WTC11 (cell line): ENCODE data around the gene AQP12B. TPM values are rescaled to one million over a fixed set of nuclear protein-coding genes. Genes with fewer than 3 reads are reported as not detected.
A peak's percentile ranks its signal among the peaks of the same experiment; 100 is the strongest.
"Not testable (repeated sequence)": the region's sequence is repeated elsewhere in the genome, so short reads cannot be mapped to it uniquely, and the experiment has no call there.

Experiments
- ATAC-seq: fragments of 200-7000 bp; cut with Tn5 transposase; 2 replicates; pipeline ENCODE4 v1.10.0; 2021; ENCODE audit warnings: mild to moderate bottlenecking, moderate library complexity
- CTCF ChIA-PET: fragments of 300-600 bp; sonication (Branson Sonifier 250); formaldehyde crosslinking; loops from one replicate; lab custom pipeline; 2021; ENCODE audit warnings: antibody characterized with exemption; lab: Charles Lee
- POLR2A ChIA-PET: fragments of 350-600 bp; sonication (Branson Sonifier 250); formaldehyde crosslinking; loops from one replicate; lab custom pipeline; 2021; ENCODE audit warnings: antibody characterized with exemption; lab: Charles Lee
- DNase-seq: peaks from one replicate; pipeline ENCODE4 v3.0.0; 2021; ENCODE audit warnings: low spot score
- H3K27ac Mint-ChIP-seq: 2 replicates; pipeline ENCODE4 v1.8.0; 2021; ENCODE audit warnings: mixed read lengths
- H3K27me3 Mint-ChIP-seq: 2 replicates; pipeline ENCODE4 v1.8.0; 2021; ENCODE audit warnings: low read depth, mild to moderate bottlenecking, moderate library complexity, mixed read lengths
- H3K36me3 Mint-ChIP-seq: 2 replicates; pipeline ENCODE4 v1.8.0; 2021; ENCODE audit warnings: mixed read lengths
- H3K4me1 Mint-ChIP-seq: 2 replicates; pipeline ENCODE4 v1.8.0; 2022; ENCODE audit warnings: mixed read lengths
- H3K4me3 Mint-ChIP-seq: 2 replicates; pipeline ENCODE4 v1.8.0; 2021; ENCODE audit warnings: mild to moderate bottlenecking, moderate library complexity, mixed read lengths
- H3K9me3 Mint-ChIP-seq: 2 replicates; pipeline ENCODE4 v1.8.0; 2021; ENCODE audit warnings: mixed read lengths
- ARID4B ChIP-seq: sonication (generic); formaldehyde crosslinking; IDR thresholded peaks from 2 replicates; pipeline ENCODE4 v1.8.0; 2023; ENCODE audit warnings: missing genetic modification reagents, mild to moderate bottlenecking, borderline replicate concordance
- PRDM15 ChIP-seq: sonication (generic); formaldehyde crosslinking; IDR thresholded peaks from 2 replicates; pipeline ENCODE4 v1.8.0; 2022; ENCODE audit warnings: missing genetic modification reagents
- PREB ChIP-seq: sonication (generic); formaldehyde crosslinking; IDR thresholded peaks from 2 replicates; pipeline ENCODE4 v1.8.1; 2022; ENCODE audit warnings: mild to moderate bottlenecking, missing genetic modification reagents, moderate library complexity, borderline replicate concordance
- total RNA-seq: library from RNA; stranded (reverse); gene quantifications from 3 replicates; pipeline ENCODE4 v1.2.3, GENCODE V29; 2021

AQP12B gene
- total RNA-seq, 1 experiment from 2014 or later, result not detected

GRCh38 chr2:240701091-240701735, 18.5 kb upstream of the AQP12B start:
- CTCF ChIA-PET, result interaction anchor here (1.2 kb wide), 1 partner anchor 187 kb away, joined by 3 read pairs; no protein-coding TSS in a partner anchor
- TF ChIP-seq PREB (CRISPR knock-in tag), result no peak
- no peak for TF ChIP-seq ARID4B (CRISPR knock-in tag)
- TF ChIP-seq PRDM15 (CRISPR knock-in tag), result peak; percentile 55; the same call in 1 of the 2 replicates
- POLR2A ChIA-PET, result no interaction called here
- ATAC-seq (peak; percentile 29), DNase-seq (peak; percentile 33)
- Mint-ChIP-seq H3K9me3 (no peaks in the 10 kb centered on the region), H3K4me1 (no peaks in the 10 kb centered on the region), H3K36me3 (no peaks in the 10 kb centered on the region), H3K4me3 (no peak overlapping the region), H3K27me3 (no peaks in the 10 kb centered on the region), H3K27ac (no peak overlapping the region)

- H3K4me1 Mint-ChIP-seq, H3K36me3 Mint-ChIP-seq, H3K4me3 Mint-ChIP-seq, POLR2A ChIA-PET, CTCF ChIA-PET, DNase-seq, H3K9me3 Mint-ChIP-seq, H3K27me3 Mint-ChIP-seq, ATAC-seq, H3K27ac Mint-ChIP-seq: not testable (repeated sequence)
Observed at GRCh38 chr2:240700616-240701015, 17.9 kb upstream of the AQP12B start.

- POLR2A ChIA-PET, result not testable (repeated sequence)
Observed at GRCh38 chr2:240699835-240700234, 17.1 kb upstream of the AQP12B start.

GRCh38 chr2:240698852-240699561, 16.3 kb upstream of the AQP12B start:
- H3K4me1 Mint-ChIP-seq, H3K27ac Mint-ChIP-seq, H3K27me3 Mint-ChIP-seq, H3K9me3 Mint-ChIP-seq, H3K36me3 Mint-ChIP-seq, H3K4me3 Mint-ChIP-seq, POLR2A ChIA-PET: not testable (repeated sequence)
- CTCF ChIA-PET, result interaction anchor here (1.1 kb wide), 1 partner anchor 58 kb away, joined by 4 read pairs; no protein-coding TSS in a partner anchor
- peak; percentile 14 for DNase-seq
- ATAC-seq, result peak; percentile 64

More at GRCh38 chr2:240699835-240700234, 17.1 kb upstream of the AQP12B start:
- not testable (repeated sequence) for H3K4me1 Mint-ChIP-seq, H3K36me3 Mint-ChIP-seq, H3K9me3 Mint-ChIP-seq, H3K4me3 Mint-ChIP-seq, ATAC-seq, H3K27me3 Mint-ChIP-seq, H3K27ac Mint-ChIP-seq
- CTCF ChIA-PET, result interaction anchor here (1.1 kb wide), 1 partner anchor 59 kb away, joined by 4 read pairs; no protein-coding TSS in a partner anchor
- peak; percentile 5 for DNase-seq

GRCh38 chr2:240696469-240696868, 13.8 kb upstream of the AQP12B start:
- H3K36me3 Mint-ChIP-seq, H3K4me1 Mint-ChIP-seq, CTCF ChIA-PET, H3K27me3 Mint-ChIP-seq, H3K9me3 Mint-ChIP-seq, ATAC-seq, POLR2A ChIA-PET, H3K27ac Mint-ChIP-seq, DNase-seq, H3K4me3 Mint-ChIP-seq: not testable (repeated sequence)

- DNase-seq, H3K27me3 Mint-ChIP-seq, H3K4me3 Mint-ChIP-seq, H3K4me1 Mint-ChIP-seq, H3K36me3 Mint-ChIP-seq, H3K9me3 Mint-ChIP-seq, CTCF ChIA-PET, POLR2A ChIA-PET, H3K27ac Mint-ChIP-seq: not testable (repeated sequence)
- peak; percentile 75 for ATAC-seq
Observed at GRCh38 chr2:240695593-240695992, 12.9 kb upstream of the AQP12B start.

GRCh38 chr2:240694304-240694703, 11.6 kb upstream of the AQP12B start:
- DNase-seq, H3K9me3 Mint-ChIP-seq, H3K36me3 Mint-ChIP-seq, POLR2A ChIA-PET, H3K4me1 Mint-ChIP-seq, H3K27ac Mint-ChIP-seq, H3K27me3 Mint-ChIP-seq, H3K4me3 Mint-ChIP-seq, ATAC-seq, CTCF ChIA-PET: not testable (repeated sequence)
